HEK293T (cell line): ENCODE results near the gene CENPVL3.

Experiments
- CTCF ChIA-PET: fragments of 350-600 bp; formaldehyde crosslinking; extraction: SDS; loops from one replicate; lab custom pipeline; 2021; ENCODE audit warnings: antibody characterized with exemption, inconsistent platforms; lab: Yijun Ruan, JAX
- POLR2A ChIA-PET: fragments of 350-600 bp; formaldehyde crosslinking; extraction: SDS; loops from one replicate; lab custom pipeline; 2020; ENCODE audit warnings: antibody characterized with exemption, inconsistent platforms; lab: Yijun Ruan, JAX
- DNase-seq: peaks from one replicate; pipeline ENCODE4 v3.0.0; 2012; ENCODE audit warnings: mixed read lengths; ENCODE audit errors: extremely low spot score
- ARNT ChIP-seq: fragments of 450-650 bp; IDR thresholded peaks from 2 replicates; pipeline ENCODE4 v1.6.1; 2017; ENCODE audit warnings: mild to moderate bottlenecking
- BHLHE40 ChIP-seq: fragments of 450-650 bp; IDR thresholded peaks from 2 replicates; pipeline ENCODE4 v1.6.1; 2016; ENCODE audit warnings: mild to moderate bottlenecking, moderate library complexity, borderline replicate concordance
- CTBP1 ChIP-seq: fragments of 450-650 bp; IDR thresholded peaks from 2 replicates; pipeline ENCODE4 v1.6.1; 2016; ENCODE audit warnings: borderline replicate concordance
- ELF4 ChIP-seq: fragments of 450-650 bp; IDR thresholded peaks from 2 replicates; pipeline ENCODE4 v1.6.1; 2017; ENCODE audit warnings: antibody characterized with exemption
- FOXA1 ChIP-seq: fragments of 450-650 bp; IDR thresholded peaks from 2 replicates; pipeline ENCODE4 v1.6.1; 2016; ENCODE audit warnings: mild to moderate bottlenecking
- FOXK2 ChIP-seq: fragments of 450-650 bp; IDR thresholded peaks from 2 replicates; pipeline ENCODE4 v1.6.1; 2016; ENCODE audit warnings: mild to moderate bottlenecking
- FOXM1 ChIP-seq: fragments of 450-650 bp; IDR thresholded peaks from 2 replicates; pipeline ENCODE4 v1.6.1; 2017; ENCODE audit warnings: mild to moderate bottlenecking, borderline replicate concordance
- HDGF ChIP-seq: fragments of 450-650 bp; IDR thresholded peaks from 2 replicates; pipeline ENCODE4 v1.6.1; 2017; ENCODE audit warnings: antibody characterized with exemption, borderline replicate concordance
- L3MBTL2 ChIP-seq: fragments of 450-650 bp; conservative IDR thresholded peaks from 2 replicates; pipeline ENCODE4 v1.6.1; 2016; ENCODE audit warnings: mild to moderate bottlenecking
- LEF1 ChIP-seq: fragments of 450-650 bp; IDR thresholded peaks from 2 replicates; pipeline ENCODE4 v1.6.1; 2017; ENCODE audit warnings: mild to moderate bottlenecking, borderline replicate concordance
- NFRKB ChIP-seq: fragments of 450-650 bp; IDR thresholded peaks from 2 replicates; pipeline ENCODE4 v1.6.1; 2016; ENCODE audit warnings: mild to moderate bottlenecking, moderate library complexity
- SP1 ChIP-seq: fragments of 450-650 bp; IDR thresholded peaks from 2 replicates; pipeline ENCODE4 v1.6.1; 2017
- SUZ12 ChIP-seq: fragments of 450-650 bp; IDR thresholded peaks from 2 replicates; pipeline ENCODE4 v1.6.1; 2016; ENCODE audit warnings: mild to moderate bottlenecking
- TARDBP ChIP-seq: fragments of 450-650 bp; IDR thresholded peaks from 2 replicates; pipeline ENCODE4 v1.6.1; 2016
- ZNF384 ChIP-seq: fragments of 450-650 bp; IDR thresholded peaks from 2 replicates; pipeline ENCODE4 v1.6.1; 2016
- TF ChIP-seq, protein P1 (sequence below): fragments of 450-650 bp; IDR thresholded peaks from 2 replicates; pipeline ENCODE4 v1.6.1; 2016

CENPVL3 gene

DNA sequence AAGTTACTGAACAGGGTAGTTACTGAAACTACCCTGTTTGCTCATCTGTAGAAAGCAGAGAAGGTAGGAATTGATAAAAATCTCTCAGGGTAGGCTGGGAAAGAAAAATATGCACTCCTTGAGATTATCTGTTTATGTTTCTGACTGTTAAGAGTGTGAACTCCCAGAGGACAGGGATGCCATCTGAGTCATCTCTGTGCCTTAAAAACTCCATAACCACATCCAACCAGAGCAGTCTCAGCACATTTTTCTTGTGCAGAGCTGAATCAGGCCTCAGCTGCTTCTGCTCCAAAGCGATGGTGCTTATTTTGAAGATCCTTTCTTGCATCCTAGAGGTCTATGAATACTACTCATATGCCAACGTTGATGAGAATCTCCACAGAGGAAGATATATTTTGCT, 9.9 kb downstream of the CENPVL3 start:
- no peak for DNase-seq
- ChIA-PET POLR2A (no interaction called here), CTCF (no interaction called here)
- TF ChIP-seq BHLHE40 (no peak), TARDBP (no peak), ZNF384 (no peak), HDGF (no peak), FOXM1 (no peak), ELF4 (no peak), ARNT (no peak), LEF1 (no peak), SP1 (no peak), NFRKB (no peak), FOXK2 (no peak), L3MBTL2 (no peak), FOXA1 (no peak)
- TF ChIP-seq, protein P1, sequence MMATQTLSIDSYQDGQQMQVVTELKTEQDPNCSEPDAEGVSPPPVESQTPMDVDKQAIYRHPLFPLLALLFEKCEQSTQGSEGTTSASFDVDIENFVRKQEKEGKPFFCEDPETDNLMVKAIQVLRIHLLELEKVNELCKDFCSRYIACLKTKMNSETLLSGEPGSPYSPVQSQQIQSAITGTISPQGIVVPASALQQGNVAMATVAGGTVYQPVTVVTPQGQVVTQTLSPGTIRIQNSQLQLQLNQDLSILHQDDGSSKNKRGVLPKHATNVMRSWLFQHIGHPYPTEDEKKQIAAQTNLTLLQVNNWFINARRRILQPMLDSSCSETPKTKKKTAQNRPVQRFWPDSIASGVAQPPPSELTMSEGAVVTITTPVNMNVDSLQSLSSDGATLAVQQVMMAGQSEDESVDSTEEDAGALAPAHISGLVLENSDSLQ = no peak

GRCh38 chrX:51608126-51608525, 10.6 kb downstream of the CENPVL3 start:
- no peak for DNase-seq
- CTCF ChIA-PET = no interaction called here
- TF ChIP-seq BHLHE40 (no peak), L3MBTL2 (no peak), TARDBP (no peak), LEF1 (no peak), HDGF (no peak), SP1 (no peak)
- POLR2A ChIA-PET = no interaction called here

GRCh38 chrX:51606446-51606845, 12.3 kb downstream of the CENPVL3 start:
- CTCF ChIA-PET = no interaction called here

DNA sequence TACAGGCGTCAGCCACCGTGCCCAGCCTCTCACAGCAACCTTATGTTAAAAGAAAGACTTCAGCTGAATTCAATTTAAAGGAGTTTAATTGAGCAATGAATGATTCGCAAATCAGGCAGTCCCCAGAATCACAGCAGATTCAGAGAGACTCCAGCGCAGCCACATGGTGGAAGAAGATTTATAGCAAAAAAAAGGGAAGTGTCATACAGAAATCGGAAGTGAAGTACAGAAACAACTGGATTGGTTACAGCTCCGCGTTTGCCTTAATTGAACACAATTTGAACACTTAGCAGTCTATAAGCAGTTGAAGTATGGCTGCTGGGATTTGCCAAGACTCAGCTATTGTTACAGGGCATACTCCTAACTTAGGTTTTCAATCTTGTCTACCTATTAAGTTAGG, 19.8 kb downstream of the CENPVL3 start:
- POLR2A ChIA-PET = no interaction called here

More at GRCh38 chrX:51606446-51606845, 12.3 kb downstream of the CENPVL3 start:
- no peak for TF ChIP-seq FOXA1
- TF ChIP-seq LEF1 = no peak
- no peak for TF ChIP-seq TARDBP
- TF ChIP-seq SP1 = no peak
- TF ChIP-seq HDGF = no peak
- no peak for TF ChIP-seq L3MBTL2
- no peak for TF ChIP-seq ZNF384
- no peak for TF ChIP-seq ELF4
- TF ChIP-seq, protein P1 = no peak
- no peak for TF ChIP-seq CTBP1
- no peak for TF ChIP-seq BHLHE40
- no peak for TF ChIP-seq ARNT
- TF ChIP-seq FOXK2 = no peak
- no peak for TF ChIP-seq NFRKB
- TF ChIP-seq FOXM1 = no peak
- TF ChIP-seq SUZ12 = no peak
- POLR2A ChIA-PET = no interaction called here
- no peak for DNase-seq

GRCh38 chrX:51571874-51572273, 46.8 kb downstream of the CENPVL3 start:
- ChIA-PET CTCF (no interaction called here), POLR2A (no interaction called here)
- no peak for DNase-seq
- TF ChIP-seq HDGF = no peak

More for the DNA sequence above, 19.8 kb downstream of the CENPVL3 start:
- TF ChIP-seq TARDBP (no peak), ZNF384 (no peak), ARNT (no peak), FOXK2 (no peak), L3MBTL2 (no peak), FOXA1 (no peak)
- TF ChIP-seq, protein P1 = no peak
- no peak for DNase-seq
- CTCF ChIA-PET = no interaction called here

- CTCF ChIA-PET = no interaction called here
- POLR2A ChIA-PET = no interaction called here
- no peak for DNase-seq
- TF ChIP-seq LEF1 (no peak), HDGF (no peak), CTBP1 (no peak), ARNT (no peak)
Measured at GRCh38 chrX:51569561-51569960, 49.2 kb downstream of the CENPVL3 start.

DNA sequence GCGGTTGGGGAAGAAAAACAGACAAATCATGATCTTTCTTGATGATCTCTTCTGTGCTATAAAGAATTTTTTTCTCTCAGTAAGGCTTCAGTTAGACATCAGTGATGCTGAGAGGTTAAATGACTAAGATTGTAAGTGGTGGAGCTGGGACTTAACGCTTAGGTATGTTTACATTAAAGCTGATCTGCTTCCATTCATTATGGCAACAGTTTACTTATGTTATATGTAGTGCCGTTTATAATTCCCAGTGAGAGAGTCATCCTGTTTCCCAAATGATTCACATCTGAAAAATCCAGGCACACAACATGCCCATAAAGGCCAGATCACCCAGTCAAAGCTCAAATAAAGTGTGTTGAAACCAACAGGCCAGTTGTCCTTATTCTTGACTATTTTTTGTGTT, 50.1 kb downstream of the CENPVL3 start:
- TF ChIP-seq ARNT = no peak
- CTCF ChIA-PET = no interaction called here
- POLR2A ChIA-PET = no interaction called here
- no peak for DNase-seq
